Measurements from ENCODE around the gene KDM2B. TPM values are rescaled to one million over a fixed set of nuclear protein-coding genes. Genes with fewer than 3 reads are reported as not detected.
A peak's percentile ranks its signal among the peaks of the same experiment; 100 is the strongest.

The KDM2B gene
- polyA plus RNA-seq, 1 of the 3 experiments (the other 2 are of a cell fraction): 11.5 TPM

- POLR2A ChIA-PET: interaction anchor here (1.0 to 1.7 kb wide), 3 partner anchors 12 to 46 kb away, joined by 4 read pairs; partner anchors contain the start of gene KDM2B
- WGBS (ENCODE audit: low lambda C conversion rate): 0% methylated on average over 9 of the region's 92 CpGs
- TF ChIP-seq PBX3 (IDR thresholded peaks at IDR 0.05): no peak
- TF ChIP-seq FOSL2 (IDR thresholded peaks at IDR 0.05; ENCODE audit: borderline replicate concordance, low read depth): no peak
- TF ChIP-seq IRF3 (IDR thresholded peaks at IDR 0.05; ENCODE audit: low read depth, low read length): no peak
- TF ChIP-seq EZH2phosphoT487 (IDR thresholded peaks at IDR 0.05; ENCODE audit: borderline replicate concordance, low read depth): no peak
- TF ChIP-seq POLR2AphosphoS5 (IDR thresholded peaks at IDR 0.05; ENCODE audit: low read depth, low read length): peak; percentile 71
- TF ChIP-seq USF1 (IDR thresholded peaks at IDR 0.05; ENCODE audit: borderline replicate concordance, low read depth): peak; percentile 97
- TF ChIP-seq TCF12 (IDR thresholded peaks at IDR 0.05): no peak
- no peak for TF ChIP-seq GABPA (IDR thresholded peaks at IDR 0.05; ENCODE audit: low read depth)
- 0 out of 2 replicates have a peak, but pooled peaks have one; percentile 8 for TF ChIP-seq NFIC (IDR thresholded peaks at IDR 0.05; ENCODE audit: borderline replicate concordance)
- no peak for TF ChIP-seq GATA2 (CRISPR knock-in tag; IDR thresholded peaks at IDR 0.05)
- no peak for TF ChIP-seq MEF2A (IDR thresholded peaks at IDR 0.05; ENCODE audit: borderline replicate concordance, low read depth)
- TF ChIP-seq RCOR1 (IDR thresholded peaks at IDR 0.05; ENCODE audit: low read length): no peak
- no peak for TF ChIP-seq RXRA (IDR thresholded peaks at IDR 0.05; ENCODE audit: borderline replicate concordance, low read depth)
- no peak for TF ChIP-seq RFX5 (IDR thresholded peaks at IDR 0.05; ENCODE audit: low read length)
- peak; percentile 36; the same call in 1 of the 2 replicates for TF ChIP-seq MXI1 (IDR thresholded peaks at IDR 0.05; ENCODE audit: low read depth, low read length)
- no peak for TF ChIP-seq FOXJ3 (CRISPR knock-in tag; IDR thresholded peaks at IDR 0.05)
- TF ChIP-seq SMC3 (IDR thresholded peaks at IDR 0.05; ENCODE audit: low read depth, low read length): no peak
- TF ChIP-seq RAD21 (IDR thresholded peaks at IDR 0.05; ENCODE audit: low read length): no peak
- TF ChIP-seq YY1 (IDR thresholded peaks at IDR 0.05; ENCODE audit: low read depth): no peak
- no peak for TF ChIP-seq EP300 (IDR thresholded peaks at IDR 0.05; ENCODE audit: borderline replicate concordance in 1 of 2, low read depth in 1 of 2, low read length in 1 of 2)
- TF ChIP-seq CHD2 (IDR thresholded peaks at IDR 0.05; ENCODE audit: low read length, partially characterized antibody): no peak
- TF ChIP-seq REST (IDR thresholded peaks at IDR 0.05; ENCODE audit: low read depth, low read length): no peak
- TF ChIP-seq TAF1 (IDR thresholded peaks at IDR 0.05; ENCODE audit: borderline replicate concordance, low read depth, low read length): no peak
- no peak for TF ChIP-seq ZBTB33 (IDR thresholded peaks at IDR 0.05; ENCODE audit: borderline replicate concordance, low read depth)
These were observed 45.4 kb upstream of the KDM2B start, which contains the start of gene ORAI1 for GRCh38 chr12:121626087-121626852. TSS of gene ORAI1 (plus strand) at chr12:121626530.

More at GRCh38 chr12:121626087-121626852, 45.4 kb upstream of the KDM2B start, which contains the start of gene ORAI1:
- no peaks in the 10 kb centered on the region for H3K36me3 ChIP-seq (replicated peaks in 1 of 2; ENCODE audit: control insufficient read depth in 1 of 2, insufficient read depth in 2 of 2, low read length in 1 of 2)
- no peaks in the 10 kb centered on the region for H3K27me3 ChIP-seq (ENCODE audit: insufficient read depth)
- peak within 1 kb of the TSS; percentile 63 to 82 for H3K4me3 ChIP-seq (ENCODE audit: low read depth in 2 of 2, low read length in 1 of 2)
- peak within 1 kb of the TSS; percentile 98 for H2AFZ ChIP-seq (ENCODE audit: low read depth)
- peak; percentile 99 for DNase-seq
- no peaks in the 10 kb centered on the region for H3K9me2 ChIP-seq
- no peaks in the 10 kb centered on the region for H4K20me1 ChIP-seq (ENCODE audit: insufficient read depth)
- peaks cover 16 to 23% of the 10 kb centered on the region in 2 experiments; a peak in 3 of 4 replicates for H3K4me1 ChIP-seq (ENCODE audit: control insufficient read depth in 1 of 2, insufficient read depth in 2 of 2, low read depth in 1 of 2, low read length in 1 of 2)
- H3K4me2 ChIP-seq: peak within 1 kb of the TSS; percentile 92
- CTCF ChIA-PET: interaction anchor here (0.7 to 5.9 kb wide), 20 partner anchors 9 to 169 kb away, joined by 3 to 86 read pairs (median 4); partner anchors contain the start of gene KDM2B
- peak within 1 kb of the TSS; percentile 69; the same call in 1 of the 2 replicates for H3K9ac ChIP-seq
- peak within 1 kb of the TSS; percentile 77 to 84 for H3K27ac ChIP-seq (ENCODE audit: low read depth in 2 of 2, low read length in 1 of 2)
- no peaks in the 10 kb centered on the region for H3K9me3 ChIP-seq
- H3F3A ChIP-seq (replicated peaks; ENCODE audit: insufficient read depth): peaks cover 9% of the 10 kb centered on the region
- peaks cover 41% of the 10 kb centered on the region for H3K79me2 ChIP-seq (ENCODE audit: insufficient read depth)

Data from SK-N-SH (cell line).